ENCODE measurements around the gene ZBED4. TPM values are rescaled to one million over a fixed set of nuclear protein-coding genes. Genes with fewer than 3 reads are reported as not detected.

The ZBED4 gene
- total RNA-seq, 4 donors from 2014 or later = 14.9 to 24.0 (median 20.9) TPM

GRCh38 chr22:49925525-49926128 is 72.0 kb downstream of the ZBED4 start:
- peak overlapping the region; percentile 57 to 88 (median 72) for H3K27ac ChIP-seq
- DNase-seq = peak in 2 of 3 donors; percentile 85 to 87

GRCh38 chr22:49926916-49927315 is 73.3 kb downstream of the ZBED4 start:
- no peaks in the 10 kb centered on the region for H3K27me3 ChIP-seq
- no peak for TF ChIP-seq CTCF (IDR thresholded peaks at IDR 0.05)
- TF ChIP-seq POLR2A (IDR thresholded peaks at IDR 0.05) = no peak
- H3K9me3 ChIP-seq = no peaks in the 10 kb centered on the region
- no peak overlapping the region for H3K4me3 ChIP-seq
- H3K4me1 ChIP-seq = peaks cover 0 to 31% (median 19%) of the 10 kb centered on the region in 4 donors
- DNase-seq = no peak
- H3K36me3 ChIP-seq = peaks cover 0 to 7% (median 0%) of the 10 kb centered on the region in 3 donors
- no peak overlapping the region for H3K27ac ChIP-seq

More at GRCh38 chr22:49925525-49926128, 72.0 kb downstream of the ZBED4 start:
- no peak for TF ChIP-seq POLR2A (IDR thresholded peaks at IDR 0.05)
- TF ChIP-seq CTCF (IDR thresholded peaks at IDR 0.05) = no peak
- H3K9me3 ChIP-seq = no peaks in the 10 kb centered on the region
- no peaks in the 10 kb centered on the region for H3K27me3 ChIP-seq
- peaks cover 0 to 14% (median 0%) of the 10 kb centered on the region in 3 donors for H3K36me3 ChIP-seq
- H3K4me3 ChIP-seq = peak overlapping the region in 2 of 4 donors; percentile 17 to 41
- peaks cover 0 to 20% (median 13%) of the 10 kb centered on the region in 4 donors for H3K4me1 ChIP-seq

- TF ChIP-seq CTCF (IDR thresholded peaks at IDR 0.05) = no peak
- TF ChIP-seq POLR2A (IDR thresholded peaks at IDR 0.05) = no peak
- no peak overlapping the region for H3K4me3 ChIP-seq
- H3K9me3 ChIP-seq = no peaks in the 10 kb centered on the region
- H3K27ac ChIP-seq = no peak overlapping the region
- H3K27me3 ChIP-seq = no peaks in the 10 kb centered on the region
- peaks cover 0 to 38% (median 20%) of the 10 kb centered on the region in 4 donors for H3K4me1 ChIP-seq
- DNase-seq = no peak
- H3K36me3 ChIP-seq = peaks cover 0 to 7% (median 0%) of the 10 kb centered on the region in 3 donors
These were observed 74.0 kb downstream of the ZBED4 start for GRCh38 chr22:49927483-49928184.

- Histone ChIP-seq H3K36me3 (peaks cover 0 to 7% (median 0%) of the 10 kb centered on the region in 3 donors), H3K4me3 (no peak overlapping the region), H3K4me1 (peaks cover 0 to 41% (median 24%) of the 10 kb centered on the region in 4 donors), H3K27ac (no peak overlapping the region), H3K27me3 (no peaks in the 10 kb centered on the region), H3K9me3 (no peaks in the 10 kb centered on the region)
- no peak for TF ChIP-seq CTCF (IDR thresholded peaks at IDR 0.05)
- TF ChIP-seq POLR2A (IDR thresholded peaks at IDR 0.05) = no peak
- no peak for DNase-seq
These were observed 74.5 kb downstream of the ZBED4 start for GRCh38 chr22:49928185-49928495.

GRCh38 chr22:49928555-49929210 is 75.0 kb downstream of the ZBED4 start:
- peak in 1 of 3 donors; percentile 56 for DNase-seq
- peaks cover 0 to 7% (median 0%) of the 10 kb centered on the region in 3 donors for H3K36me3 ChIP-seq
- peaks cover 0 to 46% (median 29%) of the 10 kb centered on the region in 4 donors for H3K4me1 ChIP-seq
- no peaks in the 10 kb centered on the region for H3K9me3 ChIP-seq
- no peaks in the 10 kb centered on the region for H3K27me3 ChIP-seq
- H3K4me3 ChIP-seq = no peak overlapping the region
- no peak overlapping the region for H3K27ac ChIP-seq
- TF ChIP-seq POLR2A (IDR thresholded peaks at IDR 0.05) = no peak
- TF ChIP-seq CTCF (IDR thresholded peaks at IDR 0.05) = no peak

All from Peyer's patch (tissue), 4 donors.